ENCODE measurements around the gene CRABP1.

DNA sequence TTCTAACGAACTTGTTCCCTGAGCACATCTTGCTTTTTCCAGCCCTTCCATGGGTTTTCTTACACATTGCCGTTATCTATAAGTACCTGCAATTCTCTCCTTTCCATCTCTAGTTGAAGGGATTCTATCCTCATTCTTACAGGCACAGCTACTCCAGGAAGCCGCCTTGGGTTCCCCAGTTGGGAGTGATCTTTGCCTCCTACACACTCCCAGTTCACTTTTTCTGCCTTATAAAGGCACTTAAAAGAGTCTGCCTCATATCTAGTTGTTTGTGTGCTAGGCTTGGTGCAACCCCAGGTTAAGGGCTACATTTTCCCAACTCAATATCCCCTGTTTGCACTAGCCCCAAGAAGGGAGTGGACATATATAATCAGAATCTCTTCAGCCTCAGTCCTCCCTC, 53.9 kb downstream of the CRABP1 start:
- TF ChIP-seq, protein P1, sequence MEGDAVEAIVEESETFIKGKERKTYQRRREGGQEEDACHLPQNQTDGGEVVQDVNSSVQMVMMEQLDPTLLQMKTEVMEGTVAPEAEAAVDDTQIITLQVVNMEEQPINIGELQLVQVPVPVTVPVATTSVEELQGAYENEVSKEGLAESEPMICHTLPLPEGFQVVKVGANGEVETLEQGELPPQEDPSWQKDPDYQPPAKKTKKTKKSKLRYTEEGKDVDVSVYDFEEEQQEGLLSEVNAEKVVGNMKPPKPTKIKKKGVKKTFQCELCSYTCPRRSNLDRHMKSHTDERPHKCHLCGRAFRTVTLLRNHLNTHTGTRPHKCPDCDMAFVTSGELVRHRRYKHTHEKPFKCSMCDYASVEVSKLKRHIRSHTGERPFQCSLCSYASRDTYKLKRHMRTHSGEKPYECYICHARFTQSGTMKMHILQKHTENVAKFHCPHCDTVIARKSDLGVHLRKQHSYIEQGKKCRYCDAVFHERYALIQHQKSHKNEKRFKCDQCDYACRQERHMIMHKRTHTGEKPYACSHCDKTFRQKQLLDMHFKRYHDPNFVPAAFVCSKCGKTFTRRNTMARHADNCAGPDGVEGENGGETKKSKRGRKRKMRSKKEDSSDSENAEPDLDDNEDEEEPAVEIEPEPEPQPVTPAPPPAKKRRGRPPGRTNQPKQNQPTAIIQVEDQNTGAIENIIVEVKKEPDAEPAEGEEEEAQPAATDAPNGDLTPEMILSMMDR (IDR thresholded peaks at IDR 0.05 in 2 of 3, conservative IDR thresholded peaks at IDR 0.05 in 1 of 3; ENCODE audit: control insufficient read depth in 2 of 3, extremely low read depth in 1 of 3, insufficient read depth in 1 of 3, low read depth in 3 of 3, low read length in 3 of 3), result no peak
- no peak for TF ChIP-seq ESRRA (IDR thresholded peaks at IDR 0.05; ENCODE audit: low read length)
- TF ChIP-seq RCOR1 (conservative IDR thresholded peaks at IDR 0.05; ENCODE audit: low read depth, low read length), result no peak
- TF ChIP-seq CEBPB (IDR thresholded peaks at IDR 0.05; ENCODE audit: borderline replicate concordance in 1 of 2, low read depth in 2 of 2, low read length in 2 of 2), result no peak
- TF ChIP-seq BHLHE40 (IDR thresholded peaks at IDR 0.05; ENCODE audit: borderline replicate concordance in 1 of 2, low read depth in 2 of 2, low read length in 1 of 2), result no peak
- TF ChIP-seq, protein P2, sequence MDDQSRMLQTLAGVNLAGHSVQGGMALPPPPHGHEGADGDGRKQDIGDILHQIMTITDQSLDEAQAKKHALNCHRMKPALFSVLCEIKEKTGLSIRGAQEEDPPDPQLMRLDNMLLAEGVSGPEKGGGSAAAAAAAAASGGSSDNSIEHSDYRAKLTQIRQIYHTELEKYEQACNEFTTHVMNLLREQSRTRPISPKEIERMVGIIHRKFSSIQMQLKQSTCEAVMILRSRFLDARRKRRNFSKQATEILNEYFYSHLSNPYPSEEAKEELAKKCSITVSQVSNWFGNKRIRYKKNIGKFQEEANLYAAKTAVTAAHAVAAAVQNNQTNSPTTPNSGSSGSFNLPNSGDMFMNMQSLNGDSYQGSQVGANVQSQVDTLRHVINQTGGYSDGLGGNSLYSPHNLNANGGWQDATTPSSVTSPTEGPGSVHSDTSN (IDR thresholded peaks at IDR 0.05; ENCODE audit: insufficient replicate concordance, low read depth, low read length), result no peak
- TF ChIP-seq, protein P3, sequence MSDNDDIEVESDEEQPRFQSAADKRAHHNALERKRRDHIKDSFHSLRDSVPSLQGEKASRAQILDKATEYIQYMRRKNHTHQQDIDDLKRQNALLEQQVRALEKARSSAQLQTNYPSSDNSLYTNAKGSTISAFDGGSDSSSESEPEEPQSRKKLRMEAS (IDR thresholded peaks at IDR 0.05; ENCODE audit: low read depth, low read length), result no peak
- TF ChIP-seq SMAD1 (IDR thresholded peaks at IDR 0.05; ENCODE audit: low read depth, partially characterized antibody), result no peak

Measured in GM12878 (cell line).